ENCODE data around the gene LDHD.
A peak's percentile ranks its signal among the peaks of the same experiment; 100 is the strongest.

GRCh38 chr16:75130150-75130771, 13.7 kb upstream of the LDHD start:
- TF ChIP-seq, protein P1, sequence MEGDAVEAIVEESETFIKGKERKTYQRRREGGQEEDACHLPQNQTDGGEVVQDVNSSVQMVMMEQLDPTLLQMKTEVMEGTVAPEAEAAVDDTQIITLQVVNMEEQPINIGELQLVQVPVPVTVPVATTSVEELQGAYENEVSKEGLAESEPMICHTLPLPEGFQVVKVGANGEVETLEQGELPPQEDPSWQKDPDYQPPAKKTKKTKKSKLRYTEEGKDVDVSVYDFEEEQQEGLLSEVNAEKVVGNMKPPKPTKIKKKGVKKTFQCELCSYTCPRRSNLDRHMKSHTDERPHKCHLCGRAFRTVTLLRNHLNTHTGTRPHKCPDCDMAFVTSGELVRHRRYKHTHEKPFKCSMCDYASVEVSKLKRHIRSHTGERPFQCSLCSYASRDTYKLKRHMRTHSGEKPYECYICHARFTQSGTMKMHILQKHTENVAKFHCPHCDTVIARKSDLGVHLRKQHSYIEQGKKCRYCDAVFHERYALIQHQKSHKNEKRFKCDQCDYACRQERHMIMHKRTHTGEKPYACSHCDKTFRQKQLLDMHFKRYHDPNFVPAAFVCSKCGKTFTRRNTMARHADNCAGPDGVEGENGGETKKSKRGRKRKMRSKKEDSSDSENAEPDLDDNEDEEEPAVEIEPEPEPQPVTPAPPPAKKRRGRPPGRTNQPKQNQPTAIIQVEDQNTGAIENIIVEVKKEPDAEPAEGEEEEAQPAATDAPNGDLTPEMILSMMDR (IDR thresholded peaks at IDR 0.05; ENCODE audit: borderline replicate concordance, extremely low read depth, low read length, poor library complexity, severe bottlenecking): peak; percentile 24
- TF ChIP-seq EZH2 (IDR thresholded peaks at IDR 0.05; ENCODE audit: borderline replicate concordance, low read depth, low read length, severe bottlenecking): no peak
